ENCODE results near the gene USP24.

Gene USP24

GRCh38 chr1:55052221-55053142, 162.7 kb downstream of the USP24 start:
- DNase-seq (ENCODE audit: low read depth in 3 of 3), result no peak

GRCh38 chr1:55051621-55052020, 163.5 kb downstream of the USP24 start:
- DNase-seq (ENCODE audit: low read depth in 3 of 3), result no peak

GRCh38 chr1:55051169-55051568, 164.0 kb downstream of the USP24 start:
- DNase-seq (ENCODE audit: low read depth in 3 of 3), result no peak

GRCh38 chr1:55050283-55050682, 164.9 kb downstream of the USP24 start:
- DNase-seq (ENCODE audit: low read depth in 3 of 3), result no peak

- DNase-seq (ENCODE audit: low read depth in 3 of 3), result no peak
These were observed 165.3 kb downstream of the USP24 start for GRCh38 chr1:55049914-55050278.

GRCh38 chr1:55049271-55049913, 165.8 kb downstream of the USP24 start:
- DNase-seq (ENCODE audit: low read depth in 3 of 3), result no peak

GRCh38 chr1:55048453-55049270, 166.5 kb downstream of the USP24 start:
- no peak for DNase-seq (ENCODE audit: low read depth in 3 of 3)

- no peak for DNase-seq (ENCODE audit: low read depth in 3 of 3)
These were observed 167.6 kb downstream of the USP24 start for GRCh38 chr1:55047611-55048010.

GRCh38 chr1:55046871-55047270, 168.3 kb downstream of the USP24 start:
- no peak for DNase-seq (ENCODE audit: low read depth in 3 of 3)

- no peak for DNase-seq (ENCODE audit: low read depth in 3 of 3)
These were observed 169.7 kb downstream of the USP24 start for GRCh38 chr1:55045430-55045829.

GRCh38 chr1:55044617-55045397, 170.4 kb downstream of the USP24 start:
- no peak for DNase-seq (ENCODE audit: low read depth in 3 of 3)

GRCh38 chr1:55043726-55044125, 171.4 kb downstream of the USP24 start:
- DNase-seq (ENCODE audit: low read depth in 3 of 3), result no peak

GRCh38 chr1:55043011-55043410, 172.2 kb downstream of the USP24 start:
- DNase-seq (ENCODE audit: low read depth in 3 of 3), result no peak

- DNase-seq (ENCODE audit: low read depth in 3 of 3), result no peak
These were observed 173.6 kb downstream of the USP24 start for GRCh38 chr1:55041613-55042012.

- DNase-seq (ENCODE audit: low read depth in 3 of 3), result no peak
These were observed 174.2 kb downstream of the USP24 start for GRCh38 chr1:55040933-55041494.

GRCh38 chr1:55040083-55040932, 174.9 kb downstream of the USP24 start:
- no peak for DNase-seq (ENCODE audit: low read depth in 3 of 3)

- no peak for DNase-seq (ENCODE audit: low read depth in 3 of 3)
These were observed 175.7 kb downstream of the USP24 start, which contains the start of gene PCSK9 for GRCh38 chr1:55039342-55040082. PCSK9 (plus strand) TSS chr1:55039548; CDS start chr1:55039838, 290 bp downstream.

GRCh38 chr1:55038974-55039341, 176.2 kb downstream of the USP24 start:
- DNase-seq (ENCODE audit: low read depth in 3 of 3), result no peak

GRCh38 chr1:55038552-55038838, 176.7 kb downstream of the USP24 start:
- DNase-seq (ENCODE audit: low read depth in 3 of 3), result no peak
